Cardiac muscle cell (in vitro differentiated cells and primary cell): ENCODE data around the gene DFFA. TPM values are rescaled to one million over a fixed set of nuclear protein-coding genes. Genes with fewer than 3 reads are reported as not detected.
A peak's percentile ranks its signal among the peaks of the same experiment; 100 is the strongest.

Experiments
- DNase-seq, 2 donors: peaks; one replicate each; pipeline versions ENCODE4 v3.0.0 to v3.0.0-alpha.2; 2010 to 2017; ENCODE audit warnings: low read depth in 1 of 2, low spot score in 1 of 2
- H3K27ac ChIP-seq: fragments of 200-600 bp; sonication (generic); 2 replicates; pipeline ENCODE4 v1.5.1; 2016
- H3K27me3 ChIP-seq: fragments of 200-600 bp; sonication (generic); 2 replicates; pipeline ENCODE4 v1.6.0; 2016; ENCODE audit warnings: control low read depth
- H3K36me3 ChIP-seq: fragments of 200-600 bp; sonication (generic); 2 replicates; pipeline ENCODE4 v1.5.1; 2016; ENCODE audit warnings: control low read depth
- H3K4me1 ChIP-seq: fragments of 200-600 bp; sonication (generic); 2 replicates; pipeline ENCODE4 v1.8.1; 2017; ENCODE audit warnings: low read depth, mild to moderate bottlenecking, mixed run types
- H3K4me3 ChIP-seq: fragments of 200-600 bp; sonication (generic); 2 replicates; pipeline ENCODE4 v1.5.1; 2016; ENCODE audit warnings: mild to moderate bottlenecking
- H3K9me3 ChIP-seq: fragments of 200-600 bp; sonication (generic); 2 replicates; pipeline ENCODE4 v1.5.1; 2017; ENCODE audit warnings: low read depth, mild to moderate bottlenecking, control low read depth
- polyA plus RNA-seq: library from polyadenylated mRNA; unstranded; fragments of >200 nt; fragmentation: Nextera tagmentation; extraction: Ambion mirVana; gene quantifications from 2 replicates; pipeline ENCODE4 v1.2.1, GENCODE V29; 2016
- total RNA-seq: library from RNA; depleted of rRNA; stranded (reverse); fragments of >200 nt; gene quantifications from 2 replicates; pipeline ENCODE4 v1.2.3, GENCODE V29; 2016
- TF ChIP-seq, protein P1 (sequence below): IDR thresholded peaks from 2 replicates; pipeline ENCODE4 v1.5.1; 2012; ENCODE audit warnings: low read depth, mild to moderate bottlenecking, low read length

The DFFA gene
- total and polyA plus RNA-seq, 2 experiments from 2014 or later = 47.5 to 53.6 TPM

DNA sequence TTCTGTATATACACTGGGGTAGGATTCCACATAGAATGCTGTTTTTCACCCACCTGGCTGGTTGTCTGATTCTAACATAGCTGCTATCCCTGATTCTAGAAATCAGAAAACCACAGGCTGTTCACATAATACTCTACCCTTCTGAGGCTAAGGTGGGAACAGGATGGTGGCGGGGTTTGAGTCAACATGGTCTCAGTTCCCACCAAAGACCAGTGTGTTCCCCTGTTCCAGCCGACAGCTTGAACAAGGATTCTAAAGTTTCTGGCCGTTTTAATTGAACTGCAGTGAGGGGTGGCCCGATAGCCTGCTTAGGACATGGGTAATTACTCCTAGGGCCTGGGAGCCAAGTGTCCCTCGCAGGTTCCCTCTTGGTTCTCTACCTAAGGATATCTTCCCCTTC is 40.9 kb upstream of the DFFA start:
- no peak overlapping the region for H3K27ac ChIP-seq
- no peak for DNase-seq
- H3K27me3 ChIP-seq = no peaks in the 10 kb centered on the region
- TF ChIP-seq, protein P1, sequence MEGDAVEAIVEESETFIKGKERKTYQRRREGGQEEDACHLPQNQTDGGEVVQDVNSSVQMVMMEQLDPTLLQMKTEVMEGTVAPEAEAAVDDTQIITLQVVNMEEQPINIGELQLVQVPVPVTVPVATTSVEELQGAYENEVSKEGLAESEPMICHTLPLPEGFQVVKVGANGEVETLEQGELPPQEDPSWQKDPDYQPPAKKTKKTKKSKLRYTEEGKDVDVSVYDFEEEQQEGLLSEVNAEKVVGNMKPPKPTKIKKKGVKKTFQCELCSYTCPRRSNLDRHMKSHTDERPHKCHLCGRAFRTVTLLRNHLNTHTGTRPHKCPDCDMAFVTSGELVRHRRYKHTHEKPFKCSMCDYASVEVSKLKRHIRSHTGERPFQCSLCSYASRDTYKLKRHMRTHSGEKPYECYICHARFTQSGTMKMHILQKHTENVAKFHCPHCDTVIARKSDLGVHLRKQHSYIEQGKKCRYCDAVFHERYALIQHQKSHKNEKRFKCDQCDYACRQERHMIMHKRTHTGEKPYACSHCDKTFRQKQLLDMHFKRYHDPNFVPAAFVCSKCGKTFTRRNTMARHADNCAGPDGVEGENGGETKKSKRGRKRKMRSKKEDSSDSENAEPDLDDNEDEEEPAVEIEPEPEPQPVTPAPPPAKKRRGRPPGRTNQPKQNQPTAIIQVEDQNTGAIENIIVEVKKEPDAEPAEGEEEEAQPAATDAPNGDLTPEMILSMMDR = no peak
- H3K36me3 ChIP-seq = no peaks in the 10 kb centered on the region
- H3K9me3 ChIP-seq = no peaks in the 10 kb centered on the region
- H3K4me3 ChIP-seq = no peak overlapping the region
- peaks cover 25% of the 10 kb centered on the region for H3K4me1 ChIP-seq

DNA sequence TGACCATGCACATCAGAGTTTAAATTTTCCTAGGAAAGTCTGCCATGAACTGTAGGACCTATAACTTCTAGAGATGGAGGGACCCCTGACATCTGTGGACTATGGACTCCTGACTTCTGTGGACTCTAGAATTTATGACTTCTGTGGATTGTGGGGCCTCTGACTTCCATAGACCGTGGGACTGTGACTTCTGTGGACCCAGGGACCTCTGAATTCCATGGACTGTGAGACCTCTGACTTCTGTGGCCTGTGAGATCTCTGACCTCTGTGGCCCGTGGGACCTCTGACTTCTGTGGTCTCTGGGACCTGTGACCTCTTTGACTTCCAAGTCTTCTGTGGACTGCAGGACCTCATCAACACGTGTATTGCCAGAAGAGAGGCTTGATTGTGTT is 39.2 kb upstream of the DFFA start:
- no peak overlapping the region for H3K4me3 ChIP-seq
- TF ChIP-seq, protein P1 = no peak

DNA sequence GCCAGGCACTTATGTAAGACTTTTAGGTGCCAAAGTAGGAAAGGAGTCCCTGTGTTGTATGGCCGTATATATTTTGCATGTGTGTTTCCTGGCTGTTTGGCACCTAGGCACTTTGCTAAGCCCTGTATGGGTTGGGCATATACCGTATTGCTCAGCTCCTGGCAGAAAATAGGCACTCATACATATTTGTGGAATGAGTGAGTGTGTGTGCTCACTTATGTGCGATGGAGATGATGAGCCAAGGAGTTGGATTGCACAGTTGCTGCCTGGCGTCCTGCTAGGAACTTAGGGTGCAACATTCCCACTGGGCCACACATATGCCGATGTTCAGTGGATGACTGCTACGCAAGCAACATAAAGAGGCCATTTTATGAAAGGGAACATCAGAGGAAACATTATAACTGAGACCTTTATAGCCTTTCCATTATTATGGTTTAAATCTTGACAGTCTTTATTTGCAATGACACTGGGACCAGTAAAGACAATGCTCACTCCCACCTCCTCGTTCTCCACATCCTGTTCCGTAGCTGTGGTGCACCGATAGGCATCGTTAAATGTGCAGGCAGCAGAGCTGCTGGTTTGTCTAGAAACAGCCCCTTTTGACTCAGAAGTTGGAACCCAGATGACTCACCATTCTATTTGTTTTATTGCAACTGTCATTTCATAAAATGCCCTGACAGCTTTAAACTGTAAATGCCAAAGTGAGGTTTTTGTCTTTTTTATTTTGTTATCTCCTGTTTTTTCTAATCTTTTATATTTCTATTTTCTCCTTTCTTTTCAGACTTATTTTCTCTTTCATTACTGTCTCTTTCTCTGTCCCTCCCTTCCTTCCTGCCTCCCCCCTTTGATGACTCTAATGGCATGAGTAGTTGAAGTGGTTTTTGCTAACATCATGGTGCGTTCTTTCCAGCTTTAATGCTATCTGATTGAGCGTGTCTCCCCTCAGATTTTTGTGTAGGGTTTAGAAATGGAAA is 38.5 kb upstream of the DFFA start:
- Histone ChIP-seq H3K4me1 (peaks cover 23% of the 10 kb centered on the region), H3K9me3 (no peaks in the 10 kb centered on the region), H3K27ac (no peak overlapping the region), H3K36me3 (no peaks in the 10 kb centered on the region), H3K4me3 (no peak overlapping the region), H3K27me3 (no peaks in the 10 kb centered on the region)
- TF ChIP-seq, protein P1 = no peak
- peak in 1 of 2 donors; percentile 74 for DNase-seq

More for the DNA sequence above, 39.2 kb upstream of the DFFA start:
- H3K4me1 ChIP-seq = peaks cover 23% of the 10 kb centered on the region
- H3K27ac ChIP-seq = no peak overlapping the region
- H3K9me3 ChIP-seq = no peaks in the 10 kb centered on the region
- H3K27me3 ChIP-seq = no peaks in the 10 kb centered on the region
- H3K36me3 ChIP-seq = no peaks in the 10 kb centered on the region
- no peak for DNase-seq

DNA sequence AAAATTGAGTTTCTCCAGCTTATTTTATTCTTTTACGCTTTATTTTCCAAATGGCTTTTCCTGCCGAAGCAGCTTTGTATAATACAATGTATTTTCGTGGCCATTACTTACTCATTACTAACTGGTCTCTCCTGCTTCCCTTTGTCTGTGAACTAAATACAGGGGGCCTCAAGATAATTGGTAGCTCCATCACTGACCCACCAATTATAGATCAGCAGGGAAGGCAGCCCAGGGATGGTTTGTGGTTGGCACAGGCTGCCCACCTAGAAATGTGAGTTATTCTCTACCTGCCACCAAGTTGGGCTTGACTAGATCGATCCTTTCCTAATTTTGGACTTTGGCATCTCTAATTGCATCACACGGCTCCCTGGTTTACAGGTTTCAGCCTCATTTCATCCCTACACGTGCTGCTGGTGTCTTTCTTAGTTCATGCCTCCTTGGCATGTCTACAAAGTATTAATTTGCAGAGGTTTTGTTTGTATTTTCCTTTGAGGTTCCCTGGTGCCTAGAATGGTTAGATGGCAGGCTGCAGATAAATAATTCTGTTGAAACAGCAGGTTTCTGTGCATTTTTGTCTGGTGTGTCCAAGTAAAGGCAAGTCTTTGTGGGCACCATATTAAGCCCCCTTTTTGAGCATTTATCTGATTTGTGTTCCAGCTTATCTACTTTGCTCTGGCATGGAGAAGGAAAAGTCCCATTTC is 37.6 kb upstream of the DFFA start:
- no peak overlapping the region for H3K27ac ChIP-seq

DNA sequence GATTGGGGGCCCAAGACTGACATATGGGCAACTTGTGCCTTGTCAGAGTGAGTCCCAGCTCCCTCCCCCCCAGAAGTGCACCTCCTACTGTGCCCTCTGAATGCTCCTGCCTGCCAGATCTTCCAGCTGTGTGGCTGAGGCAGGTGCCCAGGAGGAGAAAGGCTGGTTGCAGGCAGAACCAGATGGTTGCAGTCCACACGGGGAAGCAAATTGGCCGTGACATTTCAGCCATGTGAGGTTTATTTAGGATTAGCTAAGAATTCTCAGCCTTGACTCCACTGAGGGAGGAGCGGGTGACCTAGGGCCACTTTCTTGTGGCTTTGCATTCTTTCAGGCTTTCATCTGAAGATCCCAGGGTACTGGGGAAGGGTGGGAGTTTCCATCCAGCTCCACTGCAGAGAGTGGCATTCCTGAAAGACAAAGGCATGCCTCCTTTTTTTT is 36.2 kb upstream of the DFFA start:
- DNase-seq = no peak
- no peaks in the 10 kb centered on the region for H3K27me3 ChIP-seq
- H3K9me3 ChIP-seq = no peaks in the 10 kb centered on the region
- no peaks in the 10 kb centered on the region for H3K36me3 ChIP-seq
- TF ChIP-seq, protein P1 = no peak
- no peak overlapping the region for H3K27ac ChIP-seq
- peaks cover 16% of the 10 kb centered on the region for H3K4me1 ChIP-seq
- H3K4me3 ChIP-seq = no peak overlapping the region

More for the DNA sequence above, 37.6 kb upstream of the DFFA start:
- Histone ChIP-seq H3K4me3 (no peak overlapping the region), H3K4me1 (peaks cover 17% of the 10 kb centered on the region), H3K27me3 (no peaks in the 10 kb centered on the region), H3K9me3 (no peaks in the 10 kb centered on the region), H3K36me3 (no peaks in the 10 kb centered on the region)
- TF ChIP-seq, protein P1 = no peak
- no peak for DNase-seq
